HL-60/S4 (cell line): ENCODE measurements around the gene RBM19.
"Not testable (repeated sequence)": the region's sequence is repeated elsewhere in the genome, so short reads cannot be mapped to it uniquely, and the experiment has no call there.

Experiments
- in situ Hi-C: fragments of 300-500 bp; cut with MboI; formaldehyde crosslinking; loops from 2 replicates; pipeline ENCODE4 v1.14.3; 2022; ENCODE audit warnings: low sequenced_read_pairs

RBM19 gene

DNA sequence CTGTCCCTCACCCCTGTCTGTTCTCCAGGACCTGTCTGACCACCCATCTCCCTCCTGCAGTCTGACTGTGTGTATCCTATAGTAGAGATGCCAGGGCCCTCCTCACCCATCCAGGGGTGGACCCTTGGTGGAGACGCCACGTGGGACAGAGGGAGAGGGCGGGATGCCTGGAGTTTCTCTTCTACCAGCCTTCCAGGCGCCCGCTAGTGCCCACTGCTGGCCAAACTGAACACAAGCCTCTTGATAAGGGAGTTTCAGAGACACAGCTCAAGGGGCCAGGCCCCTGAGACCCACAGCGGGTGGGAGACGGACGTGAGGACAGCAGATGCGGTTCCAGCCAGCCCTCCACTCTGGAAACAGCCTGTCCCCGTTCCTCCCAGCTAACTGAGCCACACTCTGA is 147.3 kb downstream of the RBM19 start:
- in situ Hi-C loops, result no loop called here

DNA sequence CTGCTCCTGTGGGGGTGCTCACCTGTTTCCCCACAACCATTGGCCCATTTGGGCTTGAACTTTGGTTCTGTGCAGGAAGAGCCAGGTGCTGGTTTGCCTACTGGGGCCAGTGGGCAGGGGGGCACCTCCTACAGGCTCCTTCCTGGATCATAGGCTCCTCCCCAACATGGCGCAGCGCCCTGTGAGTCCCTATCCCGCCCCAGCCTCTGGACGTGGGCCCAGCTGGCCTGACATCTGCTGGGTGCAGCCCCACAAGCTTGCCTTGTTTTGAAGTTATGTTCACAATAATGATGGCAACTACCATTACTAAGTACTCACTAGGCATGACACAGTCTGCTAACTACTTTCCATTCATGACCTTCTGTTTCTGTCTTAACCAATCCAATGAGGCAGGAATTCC is 147.8 kb downstream of the RBM19 start:
- in situ Hi-C loops, result no loop called here

GRCh38 chr12:113816866-113817265 is 149.3 kb downstream of the RBM19 start:
- in situ Hi-C loops, result no loop called here

GRCh38 chr12:113815031-113815430 is 151.1 kb downstream of the RBM19 start:
- in situ Hi-C loops, result no loop called here

GRCh38 chr12:113813229-113813541 is 152.9 kb downstream of the RBM19 start:
- in situ Hi-C loops, result no loop called here

DNA sequence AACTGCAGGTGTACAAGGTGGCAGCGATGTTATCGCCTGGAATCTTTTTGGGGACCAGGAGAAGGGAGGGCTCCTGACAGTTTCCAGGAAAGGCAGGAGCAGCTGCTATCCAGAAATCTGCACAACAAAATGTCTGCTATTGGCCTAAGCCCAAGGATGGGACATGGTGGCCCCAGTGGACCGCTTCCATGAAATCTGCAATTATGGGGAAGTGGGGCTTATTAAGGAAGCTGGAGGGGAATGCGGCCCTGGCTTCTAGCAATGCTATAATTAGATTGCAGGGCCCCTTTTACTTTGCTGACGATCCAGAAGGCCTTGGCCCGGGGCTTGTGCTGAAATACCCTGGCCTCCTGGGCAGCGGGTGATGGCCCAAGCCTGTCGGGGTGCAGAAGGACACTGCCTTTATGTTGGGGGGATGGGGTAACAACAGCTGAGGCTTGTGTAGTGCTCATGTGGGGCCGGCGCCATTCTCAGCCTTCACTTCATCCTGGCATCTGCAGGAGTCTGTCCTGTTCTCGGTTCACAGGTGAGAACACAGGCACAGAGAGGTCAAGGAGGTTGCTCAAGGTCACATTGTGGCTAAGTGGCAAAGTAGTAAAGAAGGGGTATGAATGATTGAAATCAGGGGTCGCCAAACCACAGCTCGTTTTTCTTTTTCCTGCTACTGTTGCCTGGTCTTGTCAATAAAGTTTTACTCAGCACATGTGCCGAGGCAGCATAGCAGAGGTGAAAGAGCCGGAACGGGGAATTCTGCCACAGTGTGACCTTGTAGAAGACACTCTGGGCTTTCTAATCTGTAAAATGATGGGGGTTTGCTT is 153.5 kb downstream of the RBM19 start:
- in situ Hi-C loops, result no loop called here

- in situ Hi-C loops, result not testable (repeated sequence)
These were observed 156.5 kb downstream of the RBM19 start for GRCh38 chr12:113809462-113810220.

- in situ Hi-C loops, result no loop called here
These were observed 157.8 kb downstream of the RBM19 start for GRCh38 chr12:113808095-113808951.

GRCh38 chr12:113805673-113806072 is 160.5 kb downstream of the RBM19 start:
- in situ Hi-C loops, result no loop called here

DNA sequence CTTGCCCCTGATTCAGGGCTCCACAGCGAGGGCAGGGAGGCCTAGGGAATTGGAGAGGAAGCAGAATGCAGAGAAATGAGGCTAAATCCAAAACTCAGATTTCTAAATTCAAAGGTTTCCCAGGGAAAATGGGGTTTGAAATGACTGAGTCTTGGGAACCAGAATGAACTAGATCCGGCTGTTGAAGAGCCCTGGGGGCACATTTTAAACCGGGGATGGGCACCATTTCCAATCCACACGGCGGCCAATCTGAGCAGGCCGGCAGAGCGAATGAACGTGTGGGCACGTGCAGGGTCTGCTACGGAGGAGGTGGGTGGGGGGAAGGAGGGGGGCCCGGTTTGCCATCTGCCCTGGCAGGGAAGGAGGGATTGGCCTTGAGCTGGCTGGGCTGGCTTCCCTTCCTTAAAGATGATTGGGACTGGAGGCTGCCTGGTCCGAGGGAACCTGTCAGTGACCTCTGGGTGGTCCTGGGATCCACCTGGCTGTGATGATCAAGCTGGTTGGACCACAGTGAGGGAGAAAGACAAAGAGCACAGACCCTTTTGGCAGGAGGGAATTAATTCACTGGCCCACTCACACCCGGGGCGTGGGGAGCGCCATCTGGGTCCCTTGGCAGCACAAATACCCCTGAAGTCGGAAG is 161.0 kb downstream of the RBM19 start:
- in situ Hi-C loops, result no loop called here

GRCh38 chr12:113803759-113804140 is 162.4 kb downstream of the RBM19 start:
- in situ Hi-C loops, result no loop called here

DNA sequence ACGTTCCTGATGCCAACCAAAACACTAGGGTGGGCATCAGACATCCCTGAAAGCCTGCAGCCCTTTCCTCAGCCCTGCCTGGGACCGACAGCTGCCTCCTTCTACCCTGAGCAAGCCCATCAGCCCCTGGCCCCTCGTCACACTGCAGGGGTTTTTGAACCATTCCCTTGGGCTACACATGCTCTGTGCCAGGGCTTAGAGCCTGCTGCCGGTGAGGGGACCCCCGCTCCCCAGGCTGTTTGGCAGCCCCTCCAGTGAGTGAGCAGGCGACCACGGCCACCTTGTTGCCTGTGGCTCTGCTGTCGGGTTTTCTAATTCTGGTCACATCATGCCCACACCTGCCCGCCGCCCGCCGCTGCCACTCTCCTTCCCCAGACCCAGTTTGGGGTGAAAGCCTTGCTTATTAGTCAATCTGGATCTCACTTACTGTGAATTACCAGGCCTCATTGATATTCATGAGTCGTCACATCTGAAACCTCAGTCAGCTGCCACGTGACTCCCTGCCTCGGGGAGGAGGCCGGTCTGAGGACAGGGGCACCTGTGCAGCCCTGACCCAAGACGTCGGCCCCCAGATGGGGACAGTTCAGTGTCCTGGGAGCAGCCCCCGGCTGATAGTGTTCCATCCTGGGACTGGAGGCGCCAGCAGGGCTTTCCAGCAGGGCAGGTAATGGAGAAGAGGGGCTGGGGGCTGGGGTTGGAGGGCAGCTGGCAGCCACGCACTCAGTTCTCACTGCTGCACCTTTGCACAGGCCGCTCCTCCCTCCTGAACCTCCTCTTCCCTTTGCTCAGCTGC is 163.0 kb downstream of the RBM19 start:
- in situ Hi-C loops, result no loop called here

DNA sequence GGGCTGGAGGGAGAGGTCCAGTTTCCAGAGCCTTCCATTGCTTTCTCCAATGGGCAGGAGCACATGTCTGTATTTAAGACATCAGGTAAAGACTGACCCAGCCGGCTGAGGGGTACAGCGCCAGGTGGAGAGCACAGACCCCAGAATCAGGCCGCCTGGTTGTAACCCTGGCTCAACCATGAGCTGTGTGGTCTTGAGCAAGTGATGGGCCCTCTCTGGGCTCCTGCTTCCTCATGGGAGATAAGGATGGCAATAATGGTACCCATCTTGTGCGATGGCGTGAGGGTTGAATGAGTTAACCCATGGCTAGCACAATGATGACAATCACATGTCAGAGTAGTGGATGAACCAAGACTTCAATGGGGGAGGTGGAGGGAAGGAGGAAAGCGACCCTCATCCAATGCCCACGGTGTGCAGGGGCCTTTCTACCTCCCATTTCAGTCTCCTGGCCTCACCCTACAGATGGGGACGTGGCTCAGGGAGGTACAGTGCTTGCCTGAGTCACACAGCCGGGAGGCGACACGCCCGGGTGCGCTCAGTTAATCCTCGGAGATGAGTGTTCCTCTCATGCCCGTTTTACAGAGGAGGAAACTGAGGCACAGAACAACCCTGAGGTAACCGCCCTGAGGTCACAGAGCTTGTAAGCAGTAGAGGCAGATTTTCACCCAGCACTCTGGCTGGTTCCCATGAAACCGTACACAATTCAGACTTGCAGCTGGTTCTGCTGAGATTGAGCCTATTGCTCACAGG is 163.9 kb downstream of the RBM19 start:
- in situ Hi-C loops, result no loop called here

GRCh38 chr12:113800201-113800600 is 165.9 kb downstream of the RBM19 start:
- in situ Hi-C loops, result no loop called here

DNA sequence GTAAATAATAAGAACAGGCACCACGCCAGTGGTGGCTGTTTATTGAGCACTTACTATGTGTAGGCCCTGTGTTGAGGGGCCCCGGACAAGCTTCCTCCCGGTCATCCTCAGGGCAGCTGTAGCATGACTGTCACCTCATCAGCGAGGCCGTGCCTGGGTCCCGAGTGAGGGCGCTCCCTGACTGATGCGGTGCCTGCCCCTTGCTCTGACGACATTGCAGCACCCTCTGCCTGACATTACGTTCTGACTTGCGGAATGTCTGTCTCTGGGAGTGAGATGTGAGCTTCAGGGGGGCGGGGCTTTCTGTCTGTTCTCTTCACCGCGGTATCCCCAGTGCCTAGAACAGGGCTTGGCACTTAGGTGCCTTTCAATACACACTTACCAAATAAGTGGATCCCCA is 167.6 kb downstream of the RBM19 start:
- in situ Hi-C loops, result no loop called here

GRCh38 chr12:113797535-113797868 is 168.6 kb downstream of the RBM19 start:
- in situ Hi-C loops, result no loop called here

DNA sequence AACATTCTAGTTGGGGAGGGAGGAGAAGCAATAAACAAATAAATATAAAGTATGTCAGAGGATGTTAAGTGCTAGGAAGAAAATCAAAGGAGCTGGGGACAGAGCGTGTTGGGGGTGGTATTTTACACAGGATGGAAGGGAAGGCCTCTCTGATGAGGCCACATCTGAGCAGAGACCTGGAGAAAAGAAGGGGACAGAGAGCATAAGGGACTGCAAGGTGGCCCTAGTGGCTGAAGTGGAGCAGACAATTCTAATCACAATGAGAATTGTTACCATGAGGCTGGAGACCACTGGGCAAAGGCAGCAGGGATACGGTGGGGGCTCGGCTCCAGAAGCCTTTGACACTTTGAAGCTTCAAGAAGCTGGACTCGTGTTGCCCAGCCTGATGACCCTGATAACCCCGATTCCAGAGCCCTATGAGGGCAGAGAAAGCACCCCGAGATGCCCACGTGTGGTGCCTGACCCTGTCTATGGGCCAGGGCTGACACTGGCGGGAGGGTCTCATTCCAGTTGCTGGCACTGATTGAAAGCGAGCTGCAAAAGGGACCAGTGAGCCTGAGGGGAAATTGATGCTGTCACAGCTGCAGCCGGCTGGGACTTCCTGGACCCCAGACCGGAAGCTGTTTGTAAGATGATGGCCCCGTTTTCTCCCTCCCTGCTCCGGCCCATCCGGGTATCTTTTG is 169.1 kb downstream of the RBM19 start:
- in situ Hi-C loops, result no loop called here

- in situ Hi-C loops, result no loop called here
These were observed 169.9 kb downstream of the RBM19 start for GRCh38 chr12:113796066-113796827.
